Left kidney (tissue), 8 donors: ENCODE measurements around the gene C8A. TPM values are rescaled to one million over a fixed set of nuclear protein-coding genes. Genes with fewer than 3 reads are reported as not detected.

Source experiments
- DNase-seq: peaks from one replicate; pipeline ENCODE4 v3.0.0-alpha.2; 2013
- long read RNA-seq, 8 donors: transcript quantifications; one replicate each; lab custom pipeline, GENCODE V29; 2026
- polyA plus RNA-seq: library from polyadenylated mRNA; unstranded; fragments of 120-200 nt; gene quantifications from one replicate; pipeline ENCODE4 v1.2.1, GENCODE V29; 2013; ENCODE audit not compliant: insufficient read length

C8A gene
- not detected for polyA plus RNA-seq
- long read RNA-seq, donor 1 = 0 reads
- long read RNA-seq, donor 2 = 0 reads
- long read RNA-seq, donor 3 = 0 reads
- long read RNA-seq, donor 4 = 0 reads
- long read RNA-seq, donor 5 = 0 reads
- long read RNA-seq, donor 6 = 0 reads
- long read RNA-seq, donor 7 = 0 reads
- long read RNA-seq, donor 8 = 0 reads

GRCh38 chr1:56854521-56855099 lies at the start of gene C8A:
Gene C8A, plus strand, starts transcription at chr1:56854797. Its CDS starts 105 bp downstream, at chr1:56854902.
- no peak for DNase-seq

GRCh38 chr1:56806804-56807203 lies 47.8 kb upstream of the C8A start:
- no peak for DNase-seq

GRCh38 chr1:56808410-56808809 lies 46.2 kb upstream of the C8A start:
- DNase-seq = no peak

- no peak for DNase-seq
Observed at GRCh38 chr1:56811331-56811730, 43.3 kb upstream of the C8A start.

GRCh38 chr1:56814205-56814604 lies 40.4 kb upstream of the C8A start:
- DNase-seq = no peak

- DNase-seq = no peak
Observed at GRCh38 chr1:56816264-56816663, 38.3 kb upstream of the C8A start.

- no peak for DNase-seq
Observed at GRCh38 chr1:56816909-56817308, 37.7 kb upstream of the C8A start.

- no peak for DNase-seq
Observed at GRCh38 chr1:56817716-56818463, 36.7 kb upstream of the C8A start.

GRCh38 chr1:56819387-56819899 lies 35.2 kb upstream of the C8A start, which contains the start of gene FYB2:
Gene FYB2, minus strand, starts transcription at chr1:56819404. Its CDS starts 114 bp downstream, at chr1:56819290.
- no peak for DNase-seq

- peak; percentile 66 for DNase-seq
Observed at GRCh38 chr1:56820755-56821461, 33.7 kb upstream of the C8A start.

- no peak for DNase-seq
Observed at GRCh38 chr1:56821462-56821797, 33.2 kb upstream of the C8A start.

GRCh38 chr1:56824271-56824670 lies 30.3 kb upstream of the C8A start:
- no peak for DNase-seq

GRCh38 chr1:56824938-56825337 lies 29.7 kb upstream of the C8A start:
- DNase-seq = no peak

GRCh38 chr1:56825436-56825835 lies 29.2 kb upstream of the C8A start:
- no peak for DNase-seq

- DNase-seq = no peak
Observed at GRCh38 chr1:56827711-56828110, 26.9 kb upstream of the C8A start.

GRCh38 chr1:56830052-56830451 lies 24.5 kb upstream of the C8A start:
- no peak for DNase-seq

- peak; percentile 80 for DNase-seq
Observed at GRCh38 chr1:56831871-56832693, 22.5 kb upstream of the C8A start.

GRCh38 chr1:56833088-56833487 lies 21.5 kb upstream of the C8A start:
- no peak for DNase-seq

- no peak for DNase-seq
Observed at GRCh38 chr1:56834137-56834900, 20.3 kb upstream of the C8A start.

GRCh38 chr1:56835657-56836056 lies 18.9 kb upstream of the C8A start:
- no peak for DNase-seq

GRCh38 chr1:56836359-56836758 lies 18.2 kb upstream of the C8A start:
- DNase-seq = no peak
